Activated CD4-positive, CD25-positive, alpha-beta regulatory T cell treated with anti-CD3 and anti-CD28 coated beads, Interleukin-2, amount 50 U/mL, for 16 hours (primary cell): ENCODE results near the gene RRM2.
"Not testable (repeated sequence)": the region's sequence is repeated elsewhere in the genome, so short reads cannot be mapped to it uniquely, and the experiment has no call there.

Experiments
- DNase-seq: peaks from one replicate; pipeline ENCODE4 v3.0.0-alpha.2; 2020; ENCODE audit warnings: low read depth, low spot score

RRM2 gene

GRCh38 chr2:10132043-10132575 is 9.6 kb downstream of the RRM2 start:
- no peak for DNase-seq

- DNase-seq: no peak
These were observed 10.1 kb downstream of the RRM2 start for GRCh38 chr2:10132596-10132995.

- no peak for DNase-seq
These were observed 10.6 kb downstream of the RRM2 start for GRCh38 chr2:10132996-10133647.

- DNase-seq: no peak
These were observed 13.0 kb downstream of the RRM2 start for GRCh38 chr2:10135296-10136089.

- no peak for DNase-seq
These were observed 13.8 kb downstream of the RRM2 start for GRCh38 chr2:10136101-10136934.

GRCh38 chr2:10137053-10137843 is 14.7 kb downstream of the RRM2 start:
- no peak for DNase-seq

GRCh38 chr2:10139536-10139935 is 17.0 kb downstream of the RRM2 start:
- no peak for DNase-seq

GRCh38 chr2:10140841-10141610 is 18.5 kb downstream of the RRM2 start:
- DNase-seq: no peak

GRCh38 chr2:10141736-10142639 is 19.4 kb downstream of the RRM2 start:
- no peak for DNase-seq

- no peak for DNase-seq
These were observed 20.1 kb downstream of the RRM2 start for GRCh38 chr2:10142640-10142965.

- DNase-seq: no peak
These were observed 22.4 kb downstream of the RRM2 start for GRCh38 chr2:10144771-10145518.

GRCh38 chr2:10145519-10146357 is 23.2 kb downstream of the RRM2 start:
- DNase-seq: no peak

GRCh38 chr2:10146366-10147005 is 23.9 kb downstream of the RRM2 start:
- DNase-seq: no peak

GRCh38 chr2:10147050-10147660 is 24.6 kb downstream of the RRM2 start:
- DNase-seq: not testable (repeated sequence)

- DNase-seq: no peak
These were observed 25.7 kb downstream of the RRM2 start for GRCh38 chr2:10148268-10148667.

- no peak for DNase-seq
These were observed 27.1 kb downstream of the RRM2 start for GRCh38 chr2:10149635-10150034.

GRCh38 chr2:10150436-10150835 is 27.9 kb downstream of the RRM2 start:
- no peak for DNase-seq
